OCI-LY3 (cell line): ENCODE data around the gene LAMC3.

Experiments
- H2AFZ ChIP-seq: fragments of 200-600, 300-600 bp; shearing (Covaris generic); 2 replicates; pipeline ENCODE4 v1.6.0; 2014; ENCODE audit warnings: antibody characterized with exemption, low read depth, low read length
- H3K27ac ChIP-seq: fragments of 200-600, 300-600 bp; sonication (generic); 2 replicates; pipeline ENCODE4 v1.5.1; 2014; ENCODE audit warnings: mild to moderate bottlenecking, low read length, moderate library complexity, mixed read lengths
- H3K27me3 ChIP-seq: fragments of 200-600, 300-600 bp; sonication (generic); 2 replicates; pipeline ENCODE4 v1.6.1; 2014; ENCODE audit warnings: low read depth, low read length, mixed read lengths
- H3K36me3 ChIP-seq: fragments of 200-600, 300-600 bp; sonication (generic); replicated peaks from 2 replicates; pipeline ENCODE3; 2014; ENCODE audit warnings: low read depth, low read length, mixed read lengths
- H3K4me1 ChIP-seq: fragments of 300-600, 200-600 bp; sonication (generic); 2 replicates; pipeline ENCODE4 v1.6.1; 2014; ENCODE audit warnings: low read length, mixed read lengths
- H3K4me2 ChIP-seq: fragments of 200-600, 300-600 bp; sonication (generic); 2 replicates; pipeline ENCODE4 v1.6.1; 2014; ENCODE audit warnings: low read length, mixed read lengths
- H3K4me3 ChIP-seq: fragments of 300-600, 200-600 bp; sonication (generic); 2 replicates; pipeline ENCODE4 v1.5.1; 2014; ENCODE audit warnings: antibody characterized with exemption, mild to moderate bottlenecking, low read length, moderate library complexity
- H3K79me2 ChIP-seq: fragments of 300-600, 200-600 bp; shearing (Covaris generic); 2 replicates; pipeline ENCODE4 v1.6.1; 2014; ENCODE audit warnings: mild to moderate bottlenecking, low read length, mixed read lengths
- H3K9ac ChIP-seq: fragments of 300-600, 200-600 bp; shearing (Covaris generic); 2 replicates; pipeline ENCODE4 v1.6.0; 2014; ENCODE audit warnings: mild to moderate bottlenecking, low read length, moderate library complexity
- H3K9me3 ChIP-seq: fragments of 200-600, 300-600 bp; shearing (Covaris generic); 2 replicates; pipeline ENCODE4 v1.6.1; 2014; ENCODE audit warnings: low read length, mixed read lengths; ENCODE audit not compliant: insufficient read depth
- H4K20me1 ChIP-seq: fragments of 200-600, 300-600 bp; sonication (generic); 2 replicates; pipeline ENCODE4 v1.6.1; 2016; ENCODE audit warnings: low read length, mixed read lengths; ENCODE audit not compliant: insufficient read depth
- CTCF ChIP-seq: fragments of 200-600, 300-600 bp; sonication (generic); IDR thresholded peaks from 2 replicates; pipeline ENCODE4 v1.5.1; 2014; ENCODE audit warnings: antibody characterized with exemption, low read length, low read depth
- EZH2phosphoT487 ChIP-seq: fragments of 200-600 bp; shearing (Covaris generic); IDR thresholded peaks from 2 replicates; pipeline ENCODE4 v1.6.1; 2018; ENCODE audit warnings: antibody characterized with exemption, mixed run types, low read depth

The LAMC3 gene

GRCh38 chr9:131001990-131002389, 7.0 kb upstream of the LAMC3 start:
- Histone ChIP-seq H3K9me3 (no peaks in the 10 kb centered on the region), H3K4me2 (no peak overlapping the region), H3K9ac (no peak overlapping the region), H4K20me1 (no peaks in the 10 kb centered on the region), H3K4me3 (no peak overlapping the region), H3K27ac (no peak overlapping the region), H3K4me1 (no peaks in the 10 kb centered on the region), H3K79me2 (no peaks in the 10 kb centered on the region), H3K36me3 (no peaks in the 10 kb centered on the region), H2AFZ (no peak overlapping the region), H3K27me3 (peaks cover 24% of the 10 kb centered on the region)
- TF ChIP-seq EZH2phosphoT487 (no peak), CTCF (no peak)

GRCh38 chr9:131006601-131007000, 2.4 kb upstream of the LAMC3 start:
- no peaks in the 10 kb centered on the region for H3K79me2 ChIP-seq
- no peak for TF ChIP-seq CTCF
- no peak for TF ChIP-seq EZH2phosphoT487
- H3K4me3 ChIP-seq: no peak overlapping the region
- H3K36me3 ChIP-seq: no peaks in the 10 kb centered on the region
- no peak overlapping the region for H2AFZ ChIP-seq
- H3K27me3 ChIP-seq: 0 out of 2 replicates have a peak, but pooled peaks cover 2% of the 10 kb centered on the region
- no peak overlapping the region for H3K9ac ChIP-seq
- no peaks in the 10 kb centered on the region for H4K20me1 ChIP-seq
- no peak overlapping the region for H3K4me2 ChIP-seq
- no peak overlapping the region for H3K27ac ChIP-seq
- no peaks in the 10 kb centered on the region for H3K9me3 ChIP-seq
- peaks cover 4% of the 10 kb centered on the region; the same call in 1 of the 2 replicates for H3K4me1 ChIP-seq

- Histone ChIP-seq H3K9ac (no peak overlapping the region), H2AFZ (no peak overlapping the region), H3K36me3 (no peaks in the 10 kb centered on the region), H3K4me1 (peaks cover 5% of the 10 kb centered on the region; the same call in 1 of the 2 replicates), H3K4me2 (no peak overlapping the region), H3K4me3 (no peak overlapping the region), H4K20me1 (no peaks in the 10 kb centered on the region), H3K79me2 (no peaks in the 10 kb centered on the region), H3K27ac (no peak overlapping the region), H3K27me3 (0 out of 2 replicates have a peak, but pooled peaks cover 2% of the 10 kb centered on the region), H3K9me3 (no peaks in the 10 kb centered on the region)
- TF ChIP-seq CTCF: no peak
- TF ChIP-seq EZH2phosphoT487: no peak
Observed at GRCh38 chr9:131008086-131008485, 888 bp upstream of the LAMC3 start.

GRCh38 chr9:131008563-131008908, 438 bp upstream of the LAMC3 start:
- no peaks in the 10 kb centered on the region for H4K20me1 ChIP-seq
- H3K27me3 ChIP-seq: 0 out of 2 replicates have a peak, but pooled peaks cover 2% of the 10 kb centered on the region
- H3K79me2 ChIP-seq: no peaks in the 10 kb centered on the region
- H3K4me2 ChIP-seq: no peak overlapping the region
- no peak for TF ChIP-seq CTCF
- no peak for TF ChIP-seq EZH2phosphoT487
- H2AFZ ChIP-seq: no peak overlapping the region
- no peak overlapping the region for H3K4me3 ChIP-seq
- no peak overlapping the region for H3K9ac ChIP-seq
- H3K36me3 ChIP-seq: no peaks in the 10 kb centered on the region
- H3K9me3 ChIP-seq: no peaks in the 10 kb centered on the region
- H3K27ac ChIP-seq: no peak overlapping the region
- peaks cover 5% of the 10 kb centered on the region; the same call in 1 of the 2 replicates for H3K4me1 ChIP-seq
